GM21723 (cell line): ENCODE data around the gene IFTAP.
A peak's percentile ranks its signal among the peaks of the same experiment; 100 is the strongest.
"Not testable (repeated sequence)": the region's sequence is repeated elsewhere in the genome, so short reads cannot be mapped to it uniquely, and the experiment has no call there.

ENCODE experiments used
- ATAC-seq: cut with Tn5 transposase; IDR thresholded peaks from one replicate; pipeline ENCODE4 v1.9.1; 2021; ENCODE audit warnings: mild to moderate bottlenecking, moderate library complexity; ENCODE audit not compliant: unreplicated experiment

IFTAP gene

DNA sequence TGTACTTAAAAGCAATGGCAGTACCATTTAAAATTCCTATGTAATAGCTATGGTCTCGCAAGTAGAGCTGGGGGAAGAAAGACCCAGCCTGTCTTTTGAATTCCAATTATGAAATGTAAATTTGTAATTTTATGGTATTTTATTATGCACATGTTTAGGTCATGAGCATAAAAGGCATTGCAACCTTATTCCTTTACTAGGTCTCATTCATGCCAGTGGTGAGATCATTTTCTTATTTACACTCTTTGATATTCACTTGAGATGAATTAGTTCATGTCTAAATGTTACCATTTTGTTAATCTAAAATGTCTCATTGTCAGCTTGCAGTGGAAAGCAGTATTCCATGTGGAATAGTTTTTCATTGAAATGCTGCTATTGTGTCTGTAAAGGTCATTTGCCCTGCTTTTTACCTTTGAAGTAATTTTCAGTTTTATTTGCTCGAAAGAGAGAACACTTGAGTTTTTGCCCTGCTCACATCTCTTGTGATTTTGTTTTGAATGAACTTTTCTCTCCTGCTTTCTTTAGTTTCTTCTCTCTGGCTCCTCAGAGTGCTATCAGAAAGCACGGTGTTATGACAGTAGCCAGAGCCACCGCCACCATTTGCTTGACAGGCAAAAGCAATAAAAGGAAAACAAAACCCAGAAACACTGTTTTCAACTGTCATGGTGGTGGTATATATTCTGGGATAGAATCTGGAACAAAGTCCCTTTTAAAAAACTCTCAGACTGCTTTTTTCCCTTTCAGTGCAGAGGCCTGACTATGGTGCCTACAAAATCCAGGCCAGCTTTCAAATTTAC is 41.0 kb downstream of the IFTAP start:
- no peak for ATAC-seq

DNA sequence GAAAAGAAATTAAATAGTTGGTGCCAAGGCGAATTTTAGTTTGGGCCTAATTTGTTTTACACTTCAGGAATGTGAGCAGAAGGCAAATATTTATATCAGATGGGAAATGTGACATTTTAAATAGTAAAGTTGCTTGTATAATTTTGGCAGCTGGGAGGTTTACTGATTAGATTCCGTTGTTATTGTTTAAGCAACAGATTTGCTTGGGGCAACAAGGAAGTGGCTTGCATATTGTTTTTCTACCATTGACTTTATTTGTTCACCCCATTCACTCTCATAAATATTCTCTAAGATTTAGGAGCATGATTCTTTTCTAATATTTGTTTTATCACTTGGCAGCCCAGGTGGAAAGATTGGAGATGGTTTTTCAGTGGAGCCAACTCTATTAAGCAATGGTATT is 44.3 kb downstream of the IFTAP start:
- ATAC-seq, result no peak

DNA sequence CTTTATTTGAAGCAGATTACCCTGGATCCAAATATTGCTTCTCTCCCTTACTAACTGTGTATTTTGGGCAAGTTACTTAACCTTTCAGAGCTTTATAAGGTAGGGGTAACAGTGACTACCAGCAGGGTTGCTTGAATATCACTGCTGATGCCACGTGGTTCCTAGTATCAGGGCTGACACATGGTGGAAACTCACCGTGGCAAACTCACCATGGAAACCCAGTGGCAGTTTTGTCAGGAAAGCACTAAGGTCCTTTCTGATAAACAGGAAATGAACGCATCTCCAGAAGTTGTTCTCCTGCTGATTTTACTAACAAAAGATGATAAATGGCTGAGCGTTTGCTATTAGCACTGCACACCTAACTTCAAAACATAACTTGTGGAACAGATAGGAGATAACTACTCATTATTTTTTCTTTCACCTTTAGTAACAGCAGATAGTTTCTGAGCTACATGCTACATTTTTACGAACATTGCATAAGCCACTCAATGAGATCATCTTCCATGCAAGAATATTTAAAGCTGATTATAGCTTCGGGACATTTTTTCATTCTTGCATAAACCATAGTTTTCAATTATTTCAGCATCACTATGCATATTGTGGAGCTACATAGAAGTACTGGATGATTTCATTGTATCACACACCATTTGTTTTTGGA is 63.4 kb downstream of the IFTAP start:
- ATAC-seq, result no peak

DNA sequence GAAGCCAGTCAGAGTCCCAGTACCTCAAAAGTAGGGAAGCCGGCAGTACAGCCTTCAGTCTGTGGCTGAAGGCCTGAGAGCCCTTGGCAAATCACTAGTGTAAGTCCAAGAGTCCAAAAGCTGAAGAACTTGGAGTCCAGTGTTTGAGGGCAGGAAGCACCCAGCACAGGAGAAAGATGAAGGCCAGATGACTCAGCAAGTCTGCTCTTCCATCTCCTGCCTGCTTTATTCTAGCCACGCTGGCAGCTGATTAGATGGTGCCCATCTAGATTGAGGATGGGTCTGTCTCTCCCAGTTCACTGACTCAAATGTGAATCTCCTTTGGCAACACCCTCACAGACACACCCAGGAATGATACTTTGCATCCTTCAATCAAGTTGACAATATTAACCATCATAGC is 67.1 kb downstream of the IFTAP start:
- not testable (repeated sequence) for ATAC-seq

DNA sequence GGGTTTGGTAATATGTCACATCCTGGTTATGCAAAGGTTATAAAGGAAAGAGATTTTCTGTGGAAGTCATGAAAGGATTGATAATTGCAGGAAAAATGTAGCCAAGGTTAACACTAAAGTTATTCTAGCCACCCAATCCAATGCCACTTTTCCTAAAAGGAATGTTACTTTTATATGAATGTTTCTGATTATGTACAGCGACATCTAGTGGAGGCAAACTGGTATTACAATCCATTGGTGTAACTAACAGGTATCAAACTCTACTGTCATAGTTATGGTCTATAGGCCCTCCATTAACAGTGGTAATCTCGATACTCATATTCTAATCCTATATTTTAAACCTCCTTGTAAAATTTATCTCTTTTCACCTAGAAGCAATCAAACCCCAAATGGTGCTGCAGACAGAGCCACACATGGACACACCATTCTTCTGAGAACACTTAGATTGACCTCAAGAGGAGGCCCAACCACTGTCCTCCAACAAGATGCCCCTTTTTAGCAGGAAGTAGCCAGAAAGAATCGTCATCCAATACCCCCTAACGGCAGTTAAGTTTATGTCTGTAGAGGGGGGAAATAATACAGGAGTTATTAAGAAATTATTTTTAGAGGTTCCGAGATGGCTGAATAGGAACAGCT is 78.6 kb downstream of the IFTAP start:
- peak; percentile 54 for ATAC-seq

DNA sequence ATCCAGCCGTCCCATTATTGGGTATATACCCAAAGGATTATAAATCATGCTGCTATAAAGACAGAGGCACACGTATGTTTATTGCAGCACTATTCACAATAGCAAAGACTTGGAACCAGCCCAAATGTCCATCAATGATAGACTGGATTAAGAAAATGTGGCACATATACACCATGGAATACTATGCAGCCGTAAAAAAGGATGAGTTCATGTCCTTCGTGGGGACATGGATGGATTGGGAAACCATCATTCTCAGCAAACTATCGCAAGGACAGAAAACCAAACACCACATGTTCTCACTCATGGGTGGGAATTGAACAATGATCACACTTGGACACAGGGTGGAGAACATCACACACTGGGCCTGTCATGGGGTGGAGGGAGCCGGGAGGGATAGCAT is 85.2 kb downstream of the IFTAP start:
- not testable (repeated sequence) for ATAC-seq

DNA sequence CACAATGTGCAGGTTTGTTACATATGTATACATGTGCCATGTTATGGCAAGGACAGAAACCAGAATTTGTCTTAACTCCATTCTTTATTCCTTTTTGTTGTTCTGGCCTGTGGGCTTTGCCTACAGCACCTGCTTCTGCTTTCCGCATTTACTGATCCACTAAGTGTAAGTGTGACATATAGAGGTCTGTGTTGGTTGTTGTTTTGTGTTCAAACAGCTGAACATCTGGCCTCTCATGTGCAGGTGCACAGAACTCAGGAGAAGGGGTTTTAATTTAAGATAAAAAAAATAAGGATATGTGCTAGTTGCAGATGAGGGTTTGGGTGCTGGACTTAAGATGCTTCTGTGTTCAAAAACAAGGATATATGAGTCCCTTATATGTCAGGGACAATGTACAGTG is 89.5 kb downstream of the IFTAP start:
- no peak for ATAC-seq

DNA sequence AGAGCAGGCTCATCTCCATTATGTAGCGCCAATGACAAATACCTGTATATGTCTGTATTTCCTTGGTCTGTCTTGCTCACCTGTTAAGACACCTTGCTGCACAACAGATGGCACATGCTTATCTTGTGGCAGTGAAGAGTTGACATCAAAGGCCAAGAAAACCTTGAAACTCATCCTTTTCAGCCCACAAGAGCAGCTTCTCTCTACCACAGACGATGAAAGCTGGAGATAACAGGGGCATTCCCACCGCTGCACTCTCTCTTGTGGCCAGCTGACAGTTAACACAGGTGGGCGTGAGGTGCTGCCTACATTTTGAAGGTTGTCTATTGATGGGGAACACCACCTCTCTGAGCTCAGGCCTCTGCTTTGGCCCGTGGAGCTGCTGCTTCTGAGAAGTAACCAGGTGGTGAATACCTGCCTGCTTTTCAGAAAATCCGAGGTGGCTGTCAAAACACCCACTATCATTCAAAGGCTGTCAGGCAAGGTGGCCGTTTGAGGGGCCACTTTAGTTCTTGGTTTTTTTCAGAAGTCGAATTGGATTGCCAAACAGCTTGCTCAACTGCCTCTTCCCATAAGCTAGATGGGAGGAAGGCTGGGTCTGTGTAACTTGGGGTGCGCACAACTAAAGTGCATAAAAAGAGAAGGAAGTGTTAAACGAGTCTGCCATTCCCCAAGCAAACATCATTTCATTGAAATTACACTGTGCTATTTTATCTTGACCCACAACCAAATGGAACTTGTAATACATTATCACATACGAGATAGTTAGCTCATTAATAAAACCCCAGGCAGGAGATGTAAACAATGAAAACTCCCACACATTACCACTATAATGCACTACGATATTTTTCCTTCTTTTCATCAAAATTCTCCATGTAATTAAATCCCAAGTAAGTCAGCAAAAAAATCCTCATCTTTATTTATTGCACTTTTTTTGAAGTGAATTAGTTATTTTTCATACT is 90.8 kb downstream of the IFTAP start:
- ATAC-seq, result no peak

DNA sequence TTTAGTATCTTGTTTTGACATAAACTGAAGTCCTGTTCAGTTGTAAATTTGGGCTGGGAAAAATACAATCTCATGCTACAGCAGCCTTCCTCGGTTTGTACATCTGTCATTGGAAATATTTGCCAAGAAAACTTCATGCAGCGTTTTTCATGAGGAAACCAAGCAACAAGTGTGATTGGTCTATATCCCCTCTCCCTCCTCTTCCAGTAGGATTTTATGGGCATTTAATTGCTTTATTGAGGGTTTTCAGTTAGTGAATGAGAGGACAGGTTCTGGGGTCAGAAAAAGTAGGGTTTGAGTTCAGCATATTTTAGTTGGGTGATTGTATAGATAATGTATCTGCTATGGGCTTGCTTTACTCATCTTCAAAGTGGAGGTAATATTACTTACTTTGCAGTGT is 93.8 kb downstream of the IFTAP start:
- ATAC-seq, result no peak

DNA sequence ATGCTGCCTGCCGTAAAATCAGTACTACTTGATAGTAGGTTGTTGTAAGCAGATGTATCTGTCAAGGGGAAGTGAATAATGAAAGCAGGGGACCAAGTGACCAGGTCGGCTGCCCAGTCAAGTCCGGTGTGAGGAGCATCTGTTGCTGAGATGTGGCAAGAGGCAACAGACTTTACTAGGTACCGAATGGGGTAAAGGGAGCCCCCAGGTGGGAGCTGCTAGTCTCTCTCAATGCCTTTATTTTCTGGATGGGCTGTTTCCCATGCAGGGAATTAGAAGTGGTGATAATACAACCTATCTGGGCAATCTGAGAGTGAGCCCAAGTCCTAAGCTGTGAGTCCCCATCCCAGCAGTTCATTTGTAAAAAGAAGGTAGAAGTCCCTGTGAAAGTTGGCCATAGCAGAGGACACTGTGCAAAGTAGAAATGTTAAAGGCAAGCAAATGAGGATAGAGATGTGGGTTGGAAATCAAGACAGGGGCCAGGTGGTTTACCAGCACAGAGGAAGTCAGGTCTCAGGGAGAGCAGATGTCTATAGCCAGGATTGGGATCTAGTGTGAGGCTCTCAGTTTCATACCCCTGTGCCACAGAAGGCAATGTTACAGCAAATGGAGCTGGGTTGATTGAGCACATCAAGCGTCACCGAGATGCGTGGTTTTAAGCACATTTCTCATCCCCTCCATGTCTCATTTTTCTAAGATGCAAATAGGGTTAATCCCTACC is 94.4 kb downstream of the IFTAP start:
- no peak for ATAC-seq

DNA sequence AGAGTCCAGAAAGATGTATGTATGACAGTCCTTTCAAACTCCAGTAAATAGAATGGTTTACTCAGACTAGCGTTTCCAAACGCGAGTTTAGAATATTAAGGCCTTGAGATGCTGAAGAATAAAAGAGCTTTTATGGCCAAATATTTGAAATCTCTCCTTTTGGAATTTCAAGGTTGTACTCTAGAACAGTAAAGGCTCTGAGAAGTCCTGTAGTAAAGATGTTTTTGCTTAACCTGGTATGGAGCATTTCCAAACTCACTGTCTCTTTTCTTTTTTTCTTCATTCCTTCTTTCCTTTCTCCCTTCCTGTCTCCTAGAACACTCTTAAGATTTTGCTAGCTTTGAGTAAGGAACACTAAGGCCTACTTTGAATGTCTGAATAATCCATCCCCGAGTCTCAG is 95.1 kb downstream of the IFTAP start:
- no peak for ATAC-seq

DNA sequence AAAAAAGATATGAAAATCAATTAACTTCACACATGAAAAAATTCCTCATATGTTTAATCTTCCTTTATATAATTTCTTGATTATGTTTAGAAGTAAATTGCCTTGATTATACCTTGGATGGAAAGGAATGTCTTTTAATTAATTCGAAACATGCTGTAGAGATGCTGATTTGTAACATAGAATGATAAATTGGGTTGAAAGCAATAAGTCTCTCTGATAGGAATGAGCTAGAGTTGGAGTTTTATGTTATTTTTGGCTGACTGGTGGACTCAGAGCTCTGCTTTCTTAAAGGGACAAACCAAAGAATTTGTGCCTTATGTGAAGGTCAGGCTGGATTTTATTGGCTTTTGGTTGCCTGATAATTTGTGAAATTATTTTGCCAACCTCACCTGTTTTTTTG is 98.4 kb downstream of the IFTAP start:
- no peak for ATAC-seq

DNA sequence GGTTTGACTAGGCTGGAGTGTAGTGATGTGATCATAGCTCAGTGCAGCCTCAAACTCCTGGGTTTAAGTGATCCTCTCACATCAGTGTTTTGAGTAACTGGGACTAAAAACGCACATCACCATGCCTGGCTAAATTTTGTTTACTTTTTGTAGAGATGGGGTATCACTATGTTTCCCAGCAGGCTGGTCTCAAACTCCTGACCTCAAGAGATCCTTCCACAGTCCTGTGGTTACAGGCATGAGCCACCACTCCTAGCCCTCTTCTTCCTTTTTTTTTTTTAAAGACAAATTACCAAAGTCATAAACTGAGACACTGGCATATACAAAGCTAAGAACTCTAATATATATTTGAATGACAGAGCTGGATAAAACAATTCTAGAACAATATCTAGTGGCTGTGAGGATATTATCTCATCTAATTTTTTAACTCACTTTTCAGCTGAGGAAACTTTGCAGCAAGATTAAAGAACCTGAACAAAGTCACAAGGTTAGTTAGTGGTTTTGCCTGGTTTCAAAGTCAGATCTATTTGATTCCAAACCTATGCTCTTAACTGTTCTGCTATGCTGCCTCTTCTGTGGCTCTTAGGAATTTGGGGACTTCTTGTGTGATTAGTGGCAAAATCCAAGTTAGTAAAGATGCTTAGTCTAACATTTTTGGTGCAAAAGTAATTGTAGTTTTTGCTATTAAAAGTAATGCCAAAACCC is 99.0 kb downstream of the IFTAP start:
- no peak for ATAC-seq

DNA sequence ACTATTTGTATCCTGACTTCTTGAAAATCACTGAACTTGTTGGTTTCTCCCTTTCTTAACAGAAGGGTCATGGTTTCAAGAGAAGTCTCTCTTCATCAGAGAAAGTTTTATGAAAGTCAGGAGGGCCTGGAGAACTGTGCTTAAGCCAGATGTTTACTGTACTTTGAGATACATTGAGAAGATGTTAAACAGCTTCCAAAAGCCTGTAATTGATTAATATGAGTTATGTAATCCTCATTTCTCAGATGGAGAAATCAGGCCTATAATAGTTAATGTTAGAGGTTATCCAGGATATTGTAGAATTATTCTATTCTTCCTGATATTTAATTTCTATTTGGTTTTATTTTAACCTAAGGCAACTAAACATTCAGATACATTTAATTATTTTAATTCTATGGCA is 100.8 kb downstream of the IFTAP start:
- ATAC-seq, result no peak

DNA sequence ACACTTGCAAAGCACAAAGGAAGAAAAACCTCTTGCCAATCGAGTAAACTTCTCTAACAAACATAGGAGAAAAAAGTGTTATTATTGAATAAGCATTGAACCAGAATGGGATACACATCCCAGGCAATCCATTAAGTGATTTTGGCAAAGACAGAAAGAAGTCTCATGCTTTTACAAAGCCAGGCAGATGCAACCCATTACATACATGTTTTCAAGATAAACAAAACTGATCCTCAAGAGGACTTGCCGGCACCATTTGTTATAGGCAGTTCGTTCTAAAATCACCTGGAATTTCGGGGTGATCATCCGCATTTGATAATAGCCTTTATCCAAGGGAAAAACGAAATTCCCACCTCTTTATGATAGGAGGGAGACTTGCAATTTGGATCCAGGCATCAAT is 101.3 kb downstream of the IFTAP start:
- no peak for ATAC-seq

DNA sequence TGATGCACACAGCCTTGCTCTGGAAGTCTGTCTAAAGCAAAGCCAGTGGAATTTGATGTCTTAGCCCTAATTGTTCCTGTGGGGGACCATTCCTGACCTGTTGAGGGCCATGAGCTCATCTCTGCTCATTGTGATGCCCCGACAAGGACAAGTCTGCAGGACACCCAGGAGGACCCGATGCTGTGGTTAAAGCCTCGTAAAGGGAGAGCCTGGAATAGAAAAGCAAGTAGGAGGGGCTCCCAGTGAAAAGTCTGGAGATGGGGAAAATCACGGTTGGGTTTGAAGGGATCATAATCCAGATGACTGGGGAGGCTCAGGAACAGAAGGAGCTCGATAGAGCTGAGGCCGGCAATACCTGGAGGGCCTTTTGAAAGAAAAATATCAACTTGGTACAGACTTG is 102.2 kb downstream of the IFTAP start:
- ATAC-seq, result no peak

DNA sequence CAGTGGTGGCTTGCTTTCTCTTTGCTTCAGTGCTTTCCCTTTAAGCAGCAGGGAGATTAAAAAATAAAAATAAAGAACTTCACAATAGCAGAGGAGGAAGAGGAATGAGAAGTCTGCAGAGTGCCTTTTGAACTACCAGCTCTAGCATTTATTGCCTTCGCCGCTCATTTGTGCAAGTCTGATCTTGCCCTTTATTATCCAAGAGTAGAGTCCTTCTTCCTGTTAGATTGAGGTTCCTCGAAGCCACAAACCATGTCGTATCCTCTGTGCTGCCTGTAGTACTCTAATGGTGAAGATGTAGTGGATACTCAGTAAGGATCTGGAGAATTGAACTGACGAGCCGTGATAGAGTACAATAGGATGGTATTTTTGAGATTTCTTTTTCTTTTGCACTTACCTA is 105.0 kb downstream of the IFTAP start:
- no peak for ATAC-seq

DNA sequence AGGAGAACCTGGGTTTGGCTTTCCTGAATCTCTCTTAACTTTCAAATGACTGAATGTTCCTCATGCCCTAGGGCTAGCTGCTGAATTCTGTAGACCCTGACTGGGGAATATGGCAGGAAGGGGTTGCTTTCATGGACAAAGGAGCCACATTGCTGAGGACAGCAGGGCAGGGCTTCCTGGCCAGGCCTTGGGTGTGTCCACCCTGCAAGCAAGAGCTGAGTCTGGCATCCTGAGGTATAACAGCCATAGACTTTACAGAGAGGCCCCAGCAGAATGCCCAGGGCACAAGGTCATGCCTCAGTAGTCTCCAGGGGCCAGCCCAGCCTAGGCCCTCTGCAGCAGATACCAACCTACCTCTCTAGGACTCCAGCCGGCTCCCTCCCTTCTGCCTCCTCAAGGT is 105.9 kb downstream of the IFTAP start:
- no peak for ATAC-seq

DNA sequence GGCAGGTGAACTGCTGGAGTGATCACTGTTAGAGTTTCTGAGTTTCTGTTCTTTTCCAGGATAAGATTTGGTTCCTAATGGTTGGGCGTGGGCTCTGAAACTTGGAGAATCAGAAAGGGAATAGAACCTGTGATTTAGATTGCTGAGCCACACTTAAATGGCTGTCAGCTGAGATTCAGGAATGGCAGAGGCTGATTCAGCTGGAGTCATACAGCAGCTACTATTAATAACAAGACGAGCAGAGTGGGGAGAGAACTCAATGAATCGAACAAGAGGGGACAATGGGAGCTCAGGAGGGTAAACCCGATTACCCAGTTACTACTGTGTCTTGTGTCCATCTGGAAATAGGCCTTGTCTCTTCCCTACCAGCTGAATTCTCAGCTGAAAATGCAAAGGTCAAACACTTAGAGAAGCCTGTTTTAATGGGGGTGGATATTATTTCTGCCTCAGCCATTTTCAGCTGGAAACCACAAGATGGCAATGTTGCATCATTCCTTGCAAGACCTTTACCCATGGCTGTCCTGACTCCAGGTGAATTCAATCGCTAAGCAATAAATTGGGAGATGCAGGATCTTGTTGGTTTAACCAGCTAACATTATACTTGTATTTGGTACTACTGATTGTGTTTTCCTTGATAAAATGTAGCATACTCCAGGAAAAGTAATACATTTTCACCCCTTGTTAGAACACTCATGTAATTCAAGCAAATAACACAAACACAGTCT is 108.2 kb downstream of the IFTAP start:
- ATAC-seq, result peak; percentile 90
